SK-N-DZ (cell line): ENCODE measurements around the gene CHRM4.

Experiments
- DNase-seq: peaks from one replicate; pipeline ENCODE4 v3.0.0-alpha.2; 2015; ENCODE audit warnings: low spot score

The CHRM4 gene

GRCh38 chr11:46402957-46403902 lies 11.7 kb upstream of the CHRM4 start:
- no peak for DNase-seq

- no peak for DNase-seq
Observed at GRCh38 chr11:46397526-46397925, 6.0 kb upstream of the CHRM4 start.

- no peak for DNase-seq
Observed at GRCh38 chr11:46393759-46394158, 2.2 kb upstream of the CHRM4 start.

DNA sequence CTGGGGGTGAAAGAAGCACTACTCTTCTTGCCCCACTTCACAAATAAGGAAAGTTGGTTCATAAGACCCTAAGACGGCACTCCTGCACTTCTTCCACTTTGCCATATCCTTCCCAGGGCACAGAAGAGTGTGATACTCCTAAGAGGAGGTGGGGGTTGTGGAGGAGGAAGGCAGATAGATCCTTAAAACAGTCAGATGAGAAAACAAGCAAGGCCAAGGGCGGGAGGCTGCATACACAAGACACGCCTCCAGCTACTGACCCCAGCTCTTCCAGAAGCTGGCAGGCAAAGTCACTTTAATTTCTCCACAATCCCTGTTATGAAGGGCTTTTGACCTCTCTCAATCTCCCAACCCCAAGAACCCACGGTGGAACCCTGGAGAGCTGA lies 1.6 kb upstream of the CHRM4 start:
- no peak for DNase-seq

DNA sequence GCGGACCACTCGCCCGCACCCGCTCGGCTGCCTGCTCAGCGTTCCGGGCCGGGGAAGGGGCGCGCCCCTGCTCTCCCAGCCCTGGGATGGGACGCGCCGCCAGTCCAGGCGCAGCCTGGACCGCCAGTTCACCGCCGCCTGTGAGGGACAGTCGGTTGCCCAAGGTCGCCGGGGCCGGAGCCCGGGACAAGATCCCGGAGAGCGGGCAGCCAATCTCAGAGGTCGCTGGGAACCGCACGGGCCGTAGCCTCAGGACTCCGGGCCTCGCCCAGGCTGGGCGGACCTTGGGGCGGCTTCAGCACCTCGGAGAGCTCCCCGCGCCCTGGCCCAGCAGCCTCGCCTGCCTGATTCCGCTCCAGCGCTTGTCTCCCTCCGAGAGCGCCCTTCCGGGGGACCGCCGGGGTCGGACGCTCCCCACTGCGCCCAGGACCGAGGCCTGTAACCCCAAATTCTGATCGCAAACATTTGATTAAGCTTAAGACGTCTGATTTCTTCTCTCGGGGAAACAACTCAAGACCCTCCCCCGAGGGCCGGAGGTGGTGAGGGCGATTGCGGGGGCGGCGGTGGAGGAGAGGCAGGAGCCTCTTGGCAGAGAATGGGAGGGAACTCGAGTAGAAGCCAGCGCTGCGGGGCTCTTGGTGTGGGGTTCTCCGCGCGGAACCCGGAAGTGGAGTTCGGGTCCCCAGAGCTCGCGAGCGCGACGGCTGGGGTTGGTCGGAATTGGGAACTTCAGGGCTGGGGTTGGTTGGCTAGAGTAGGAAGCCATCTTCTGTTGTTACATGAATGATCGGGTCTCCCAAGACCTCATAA lies 1.1 kb upstream of the CHRM4 start:
- peak; percentile 54 for DNase-seq

DNA sequence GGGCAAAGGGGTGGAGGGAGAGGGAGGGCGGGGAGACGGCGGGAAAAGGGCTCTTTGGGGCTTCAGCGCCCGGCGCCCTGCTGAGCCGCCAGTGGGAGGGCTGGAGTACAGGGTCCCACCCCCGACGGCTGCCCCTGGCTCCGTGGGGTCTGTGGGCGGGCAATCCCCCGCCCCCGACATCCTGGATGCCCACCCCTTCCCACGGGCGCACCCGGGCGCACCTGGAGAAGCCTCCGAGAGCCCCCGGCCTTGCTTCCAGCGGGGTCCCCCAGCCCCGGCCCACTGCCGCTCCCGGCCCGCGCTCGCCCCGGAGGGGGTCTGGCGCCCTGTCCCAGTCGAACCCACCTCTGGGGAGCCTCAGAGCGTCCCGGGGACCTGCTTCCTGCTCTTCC lies 394 bp downstream of the CHRM4 start:
- no peak for DNase-seq

DNA sequence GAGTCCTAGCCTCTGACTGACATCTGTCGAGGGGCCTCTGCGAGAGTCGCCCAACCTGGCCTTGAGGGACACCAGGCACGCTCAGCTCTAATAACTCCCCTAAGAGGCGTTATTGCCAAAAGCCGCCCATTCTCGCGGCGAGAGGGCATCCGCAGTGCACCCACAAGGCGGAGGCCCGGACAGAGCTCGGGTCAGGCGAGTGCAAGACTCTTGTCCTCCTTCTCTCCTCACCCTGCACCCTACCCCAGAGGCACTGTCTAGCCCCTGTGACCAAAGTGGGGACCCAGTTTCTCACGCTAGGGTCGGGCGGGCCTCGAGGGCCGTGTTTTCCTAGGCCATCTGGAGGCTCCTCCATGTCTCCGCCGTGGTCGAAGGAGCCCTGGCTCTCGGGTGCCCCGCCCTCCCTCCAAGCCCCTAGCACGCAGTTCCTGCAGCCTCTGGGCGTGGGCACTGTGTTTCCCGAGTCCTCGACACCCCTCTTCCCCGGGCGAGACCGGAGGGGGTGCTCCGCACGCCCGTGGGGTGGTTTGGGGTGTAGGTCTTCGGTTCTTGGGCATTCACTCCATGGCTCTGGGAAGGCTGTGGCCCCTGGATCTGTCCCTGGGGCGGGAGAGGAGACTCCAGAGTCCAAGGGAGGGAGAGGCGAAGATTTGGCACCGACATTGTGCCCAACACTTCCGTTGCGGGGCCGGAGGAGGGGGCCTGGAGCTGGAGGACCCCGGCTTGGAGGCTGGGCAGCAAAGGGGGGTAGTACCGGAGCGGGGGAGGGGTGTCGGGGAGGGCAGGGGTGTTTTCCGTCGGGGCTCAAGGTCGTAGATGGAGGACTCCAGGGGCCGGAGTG lies 1.0 kb downstream of the CHRM4 start:
- peak; percentile 35 for DNase-seq

- peak; percentile 82 for DNase-seq
Observed at GRCh38 chr11:46389450-46390330, 1.9 kb downstream of the CHRM4 start.

DNA sequence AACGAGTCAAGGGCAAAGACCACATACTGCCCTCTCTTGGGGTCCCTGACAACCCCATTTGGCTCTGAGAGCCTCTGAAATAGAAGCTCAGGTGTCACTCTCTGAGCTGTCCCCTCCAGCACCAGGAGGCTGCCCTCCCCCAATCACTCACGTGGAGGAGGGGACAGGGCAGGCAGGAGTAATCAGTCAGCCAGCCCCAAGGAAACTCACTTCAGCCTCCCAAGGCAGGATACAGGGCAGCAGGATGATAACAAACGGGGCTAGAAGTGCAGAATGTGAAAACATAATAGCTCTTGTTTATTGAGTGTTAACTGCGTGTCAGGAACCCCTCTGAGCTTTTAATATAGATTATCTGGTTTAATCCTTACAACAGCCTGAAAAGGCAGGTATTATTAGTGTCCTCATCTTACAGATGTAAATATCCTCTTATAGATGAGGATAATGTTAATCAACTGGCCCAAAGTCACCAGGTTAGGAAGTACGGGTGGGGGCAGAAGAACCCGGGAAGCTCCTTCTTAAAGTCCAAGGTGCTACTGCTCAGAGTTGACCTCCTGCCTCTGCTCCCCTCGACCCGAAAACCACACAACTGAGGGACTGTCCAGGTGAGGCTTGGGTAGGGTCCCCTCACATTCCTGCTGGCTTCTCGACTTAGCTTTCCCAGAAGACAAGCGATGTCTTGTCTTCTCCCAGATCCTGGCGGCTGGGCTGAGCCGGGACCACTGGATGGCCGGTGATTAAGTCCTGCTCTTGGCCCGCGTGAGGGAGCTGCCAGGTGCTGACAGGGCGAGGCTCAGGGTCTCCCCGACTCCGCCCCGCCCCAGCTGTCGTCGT lies 2.7 kb downstream of the CHRM4 start:
- no peak for DNase-seq

DNA sequence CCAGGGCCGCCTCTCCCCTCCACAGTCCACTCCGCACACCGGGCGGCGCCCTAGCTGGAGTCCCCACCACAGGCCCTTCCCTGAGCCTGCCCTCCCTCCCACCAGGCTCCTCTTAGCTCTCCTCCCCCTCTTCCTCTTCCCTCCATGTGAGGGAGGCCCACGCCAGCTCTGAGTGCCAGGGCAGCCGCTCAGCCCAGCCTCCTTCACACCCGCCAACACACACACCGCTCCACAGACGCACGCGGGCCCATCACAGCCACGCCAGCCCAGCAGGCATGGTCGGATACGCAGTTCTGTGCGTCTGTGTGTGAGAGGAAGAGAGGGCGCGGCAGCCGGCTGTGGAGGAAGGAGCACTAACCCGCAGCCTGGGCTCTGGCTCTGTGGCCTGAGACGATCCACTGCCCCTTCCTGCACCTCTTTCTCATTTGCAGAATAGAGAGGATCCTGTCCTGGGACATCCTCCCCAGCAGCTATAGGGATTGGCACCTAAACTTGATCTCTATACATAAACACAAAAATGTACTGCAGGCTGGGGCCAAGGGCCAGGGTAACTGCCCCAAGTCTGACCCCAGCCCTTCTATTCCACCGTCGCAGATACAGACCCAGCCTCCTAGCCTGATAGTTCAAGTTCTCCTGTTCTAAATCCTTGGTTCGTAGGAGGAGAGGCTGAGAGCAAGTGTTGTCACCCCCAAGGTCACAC lies 3.5 kb downstream of the CHRM4 start:
- peak; percentile 65 for DNase-seq

- DNase-seq: no peak
Observed at GRCh38 chr11:46387456-46387855, 4.1 kb downstream of the CHRM4 start.

GRCh38 chr11:46386674-46387073 lies 4.9 kb downstream of the CHRM4 start:
- DNase-seq: no peak

DNA sequence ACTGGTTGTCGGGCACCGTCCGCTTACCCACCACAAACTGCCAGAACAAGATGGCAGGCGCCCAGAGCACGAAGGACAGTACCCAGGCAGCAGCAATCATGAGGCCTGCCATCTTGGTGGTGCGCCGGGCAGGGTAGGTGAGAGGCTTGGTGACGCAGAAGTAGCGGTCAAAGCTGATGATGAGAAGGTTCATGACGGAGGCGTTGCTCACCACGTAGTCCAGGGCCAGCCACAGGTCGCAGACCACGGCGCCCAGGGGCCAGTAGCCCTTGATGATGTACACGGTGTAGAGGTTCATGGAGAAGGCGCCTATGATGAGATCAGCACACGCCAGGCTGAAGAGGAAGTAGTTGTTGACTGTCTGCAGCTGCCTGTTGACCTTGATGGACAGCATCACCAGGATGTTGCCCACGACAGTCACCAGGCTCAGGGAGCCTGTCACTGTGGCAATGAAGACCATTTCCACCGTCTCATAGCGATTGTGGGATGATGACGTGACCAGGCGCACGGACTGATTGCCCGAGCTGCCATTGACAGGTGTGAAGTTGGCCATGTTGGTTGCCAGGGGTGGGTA lies 5.5 kb downstream of the CHRM4 start:
- DNase-seq: no peak

DNA sequence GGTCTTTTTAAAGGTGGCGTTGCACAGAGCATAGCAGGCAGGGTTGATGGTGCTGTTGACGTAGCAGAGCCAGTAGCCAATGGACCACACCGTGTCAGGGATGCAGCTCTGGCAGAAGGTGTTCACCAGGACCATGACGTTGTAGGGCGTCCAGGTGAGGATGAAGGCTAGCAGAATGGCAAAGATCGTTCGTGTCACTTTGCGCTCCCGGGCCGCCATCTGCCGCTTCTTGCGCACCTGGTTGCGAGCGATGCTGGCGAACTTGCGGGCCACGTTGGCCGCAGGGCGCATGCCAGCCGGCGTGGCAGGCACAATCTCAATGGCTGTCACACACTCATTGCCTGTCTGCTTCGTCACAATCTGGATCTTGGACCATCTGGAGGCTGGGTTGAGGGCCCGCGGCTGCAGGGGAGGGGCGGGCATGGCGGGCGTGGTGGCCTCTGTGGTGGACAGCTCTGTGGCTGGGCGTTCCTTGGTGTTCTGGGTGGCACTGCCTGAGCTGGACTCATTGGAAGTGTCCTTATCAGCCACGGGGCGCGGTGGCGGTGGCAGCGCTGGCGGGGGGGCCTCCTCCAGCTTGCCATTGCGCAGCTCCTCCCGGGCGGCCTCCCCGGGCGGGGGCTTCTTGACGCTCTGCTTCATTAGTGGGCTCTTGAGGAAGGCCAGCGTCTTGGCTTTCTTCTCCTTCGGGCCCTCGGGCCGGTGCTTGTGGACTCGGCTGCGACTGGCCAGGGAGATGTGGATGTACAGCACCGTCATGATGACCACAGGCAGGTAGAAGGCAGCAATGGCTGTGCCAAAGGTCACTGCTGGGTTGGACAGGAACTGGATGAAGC lies 6.2 kb downstream of the CHRM4 start:
- no peak for DNase-seq

GRCh38 chr11:46383974-46384701 lies 7.4 kb downstream of the CHRM4 start:
- no peak for DNase-seq

GRCh38 chr11:46383404-46383758 lies 8.2 kb downstream of the CHRM4 start:
- no peak for DNase-seq

DNA sequence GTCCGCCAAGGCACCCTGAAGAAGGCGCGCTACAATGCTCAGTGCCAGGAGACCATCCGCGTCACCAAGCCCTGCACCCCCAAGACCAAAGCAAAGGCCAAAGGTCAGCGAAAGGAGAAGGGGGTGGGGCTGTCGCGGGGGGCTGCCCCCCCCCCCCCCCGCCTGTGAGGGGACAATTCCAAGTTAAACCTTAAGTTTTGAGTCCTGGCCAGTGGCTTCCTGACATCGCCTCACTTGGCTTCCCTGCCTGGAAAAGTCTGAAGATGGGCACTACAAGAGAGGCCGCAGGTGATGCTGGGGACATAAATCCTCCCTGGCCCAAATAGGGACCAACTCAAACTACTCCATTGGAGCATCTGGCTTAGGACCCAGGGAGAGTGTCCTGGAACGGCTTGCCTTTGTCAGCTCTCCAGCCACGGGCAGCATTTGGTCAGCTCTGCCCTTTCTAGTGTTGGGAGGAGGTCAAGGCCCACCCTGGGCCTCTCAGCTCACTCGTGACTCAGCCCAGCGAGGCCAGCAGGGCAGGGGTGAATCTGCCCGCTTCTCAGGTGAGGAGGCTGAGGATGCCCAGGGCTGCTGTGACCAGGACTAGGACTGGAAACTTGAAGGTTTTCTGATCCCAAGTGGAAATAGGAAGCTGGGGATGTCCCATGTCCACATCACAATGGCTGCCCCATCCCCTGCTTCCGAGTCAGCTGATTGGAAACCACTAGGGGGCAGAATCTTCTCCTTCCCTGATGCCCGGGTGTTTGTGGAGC lies 8.8 kb downstream of the CHRM4 start:
- DNase-seq: peak; percentile 72
